ENCODE measurements around the gene MRPL23.

The MRPL23 gene

GRCh38 chr11:1927026-1927847 lies 19.9 kb upstream of the MRPL23 start:
- Histone ChIP-seq H3K9me3 (no peaks in the 10 kb centered on the region), H3K4me3 (no peak overlapping the region), H3K27me3 (peaks cover 0 to 5% of the 10 kb centered on the region in 2 donors), H3K36me3 (no peaks in the 10 kb centered on the region), H3K27ac (peak overlapping the region in 1 of 2 donors; percentile 3), H3K4me1 (peaks cover 0 to 12% (median 5%) of the 10 kb centered on the region in 4 donors)
- DNase-seq = no peak
- intact Hi-C loops (cut with DNase I; ENCODE audit: low total_unique reads) = no loop called here
- no peak for TF ChIP-seq CTCF (IDR thresholded peaks at IDR 0.05)

- TF ChIP-seq CTCF (IDR thresholded peaks at IDR 0.05) = no peak
- peak overlapping the region in 1 of 2 donors; percentile 3 for H3K27ac ChIP-seq
- H3K27me3 ChIP-seq = peaks cover 0 to 4% of the 10 kb centered on the region in 2 donors
- no peak for DNase-seq
- H3K4me1 ChIP-seq = peaks cover 0 to 12% (median 5%) of the 10 kb centered on the region in 4 donors
- H3K36me3 ChIP-seq = no peaks in the 10 kb centered on the region
- no peaks in the 10 kb centered on the region for H3K9me3 ChIP-seq
- intact Hi-C loops (cut with DNase I; ENCODE audit: low total_unique reads) = no loop called here
- no peak overlapping the region for H3K4me3 ChIP-seq
These were observed 19.2 kb upstream of the MRPL23 start for GRCh38 chr11:1927848-1928469.

GRCh38 chr11:1928470-1928890 lies 18.7 kb upstream of the MRPL23 start:
- Histone ChIP-seq H3K9me3 (no peaks in the 10 kb centered on the region), H3K27me3 (peaks cover 0 to 4% of the 10 kb centered on the region in 2 donors), H3K4me1 (peaks cover 0 to 12% (median 5%) of the 10 kb centered on the region in 4 donors), H3K36me3 (no peaks in the 10 kb centered on the region), H3K4me3 (no peak overlapping the region), H3K27ac (peak overlapping the region in 1 of 2 donors; percentile 3)
- intact Hi-C loops (cut with DNase I; ENCODE audit: low total_unique reads) = no loop called here
- TF ChIP-seq CTCF (IDR thresholded peaks at IDR 0.05) = no peak
- DNase-seq = no peak

GRCh38 chr11:1928891-1929541 lies 18.1 kb upstream of the MRPL23 start:
- Histone ChIP-seq H3K4me1 (peaks cover 0 to 12% (median 5%) of the 10 kb centered on the region in 4 donors), H3K36me3 (no peaks in the 10 kb centered on the region), H3K27me3 (peaks cover 0 to 4% of the 10 kb centered on the region in 2 donors), H3K9me3 (no peaks in the 10 kb centered on the region), H3K4me3 (no peak overlapping the region), H3K27ac (peak overlapping the region in 1 of 2 donors; percentile 3)
- intact Hi-C loops (cut with DNase I; ENCODE audit: low total_unique reads) = no loop called here
- DNase-seq = no peak
- TF ChIP-seq CTCF (IDR thresholded peaks at IDR 0.05) = no peak

- Histone ChIP-seq H3K27me3 (peaks cover 0 to 1% of the 10 kb centered on the region in 2 donors), H3K4me1 (peaks cover 0 to 12% (median 5%) of the 10 kb centered on the region in 4 donors), H3K27ac (no peak overlapping the region), H3K36me3 (no peaks in the 10 kb centered on the region), H3K9me3 (no peaks in the 10 kb centered on the region), H3K4me3 (no peak overlapping the region)
- intact Hi-C loops (cut with DNase I; ENCODE audit: low total_unique reads) = no loop called here
- no peak for TF ChIP-seq CTCF (IDR thresholded peaks at IDR 0.05)
- no peak for DNase-seq
These were observed 17.3 kb upstream of the MRPL23 start for GRCh38 chr11:1929621-1930461.
